ENCODE measurements around the gene GRB10. TPM values are rescaled to one million over a fixed set of nuclear protein-coding genes. Genes with fewer than 3 reads are reported as not detected.
A peak's percentile ranks its signal among the peaks of the same experiment; 100 is the strongest.

GRB10 gene
- total and polyA plus RNA-seq, 3 experiments from 2014 or later = 0.20 to 0.49 (median 0.20) TPM

DNA sequence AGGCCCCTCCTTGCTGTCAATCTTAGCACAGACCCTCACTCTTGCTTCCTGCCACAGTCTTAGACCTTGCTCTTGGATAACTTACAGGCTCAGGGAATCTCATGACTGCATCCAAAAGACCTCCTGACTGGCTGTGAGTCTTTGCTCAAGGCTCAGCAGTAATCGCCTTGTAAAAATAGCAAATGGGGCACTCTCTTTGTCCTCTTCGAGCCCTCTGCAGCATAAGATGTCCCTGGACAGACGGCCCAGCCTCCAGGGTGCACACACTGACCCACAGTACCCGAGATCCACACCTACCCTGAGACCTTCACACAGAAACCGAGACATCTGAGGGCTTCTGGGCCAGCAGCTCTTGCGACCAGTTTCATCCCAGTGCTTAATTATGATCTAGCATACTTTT is 151.6 kb downstream of the GRB10 start:
- H3K36me3 Mint-ChIP-seq = peaks cover 0 to 12% (median 0%) of the 10 kb centered on the region in 3 donors
- Histone ChIP-seq H3K4me3 (ENCODE audit: low read length) (no peak overlapping the region), H3K27ac (ENCODE audit: low read depth, low read length) (no peak overlapping the region), H3K4me1 (ENCODE audit: insufficient read depth, low read length) (no peaks in the 10 kb centered on the region), H3K27me3 (ENCODE audit: insufficient read depth, low read length, poor library complexity, severe bottlenecking) (no peaks in the 10 kb centered on the region), H3K9me3 (ENCODE audit: low read length) (no peaks in the 10 kb centered on the region), H3K36me3 (ENCODE audit: insufficient read depth, low read length) (no peaks in the 10 kb centered on the region)
- H3K4me3 Mint-ChIP-seq = no peak overlapping the region
- H3K4me1 Mint-ChIP-seq = peaks cover 0 to 5% (median 3%) of the 10 kb centered on the region in 3 donors
- POLR2A ChIA-PET = interaction anchor here (1.0 kb wide), 1 partner anchor 21 kb away, joined by 4 read pairs; no protein-coding TSS in a partner anchor
- peaks cover 18 to 42% of the 10 kb centered on the region in 2 donors for H3K27me3 Mint-ChIP-seq
- DNase-seq = no peak
- peaks cover 0 to 3% (median 0%) of the 10 kb centered on the region in 5 donors for H3K9me3 Mint-ChIP-seq
- peak overlapping the region in 1 of 8 donors; percentile 16 for H3K27ac Mint-ChIP-seq
- CTCF ChIA-PET = interaction anchor here (0.9 to 3.8 kb wide), 6 partner anchors 13 to 538 kb away, joined by 4 to 27 read pairs (median 10); partner anchors contain the start of gene ZPBP

- Histone ChIP-seq H3K27ac (ENCODE audit: low read depth, low read length) (no peak overlapping the region), H3K4me3 (ENCODE audit: low read length) (no peak overlapping the region), H3K4me1 (ENCODE audit: insufficient read depth, low read length) (no peaks in the 10 kb centered on the region), H3K36me3 (ENCODE audit: insufficient read depth, low read length) (no peaks in the 10 kb centered on the region), H3K27me3 (ENCODE audit: insufficient read depth, low read length, poor library complexity, severe bottlenecking) (no peaks in the 10 kb centered on the region), H3K9me3 (ENCODE audit: low read length) (no peaks in the 10 kb centered on the region)
- ChIA-PET CTCF (interaction anchor here (0.8 to 3.5 kb wide), 4 partner anchors 11 to 161 kb away, joined by 3 to 9 read pairs (median 6); no protein-coding TSS in a partner anchor), POLR2A (no interaction called here)
- Mint-ChIP-seq H3K36me3 (peaks cover 0 to 6% (median 0%) of the 10 kb centered on the region in 3 donors), H3K27me3 (peaks cover 18 to 46% of the 10 kb centered on the region in 2 donors), H3K4me3 (no peak overlapping the region), H3K9me3 (no peaks in the 10 kb centered on the region), H3K27ac (peak overlapping the region in 2 of 8 donors; percentile 34 to 38), H3K4me1 (peaks cover 0 to 5% (median 3%) of the 10 kb centered on the region in 3 donors)
- no peak for DNase-seq
Observed at GRCh38 chr7:50629238-50629901, 153.3 kb downstream of the GRB10 start.

DNA sequence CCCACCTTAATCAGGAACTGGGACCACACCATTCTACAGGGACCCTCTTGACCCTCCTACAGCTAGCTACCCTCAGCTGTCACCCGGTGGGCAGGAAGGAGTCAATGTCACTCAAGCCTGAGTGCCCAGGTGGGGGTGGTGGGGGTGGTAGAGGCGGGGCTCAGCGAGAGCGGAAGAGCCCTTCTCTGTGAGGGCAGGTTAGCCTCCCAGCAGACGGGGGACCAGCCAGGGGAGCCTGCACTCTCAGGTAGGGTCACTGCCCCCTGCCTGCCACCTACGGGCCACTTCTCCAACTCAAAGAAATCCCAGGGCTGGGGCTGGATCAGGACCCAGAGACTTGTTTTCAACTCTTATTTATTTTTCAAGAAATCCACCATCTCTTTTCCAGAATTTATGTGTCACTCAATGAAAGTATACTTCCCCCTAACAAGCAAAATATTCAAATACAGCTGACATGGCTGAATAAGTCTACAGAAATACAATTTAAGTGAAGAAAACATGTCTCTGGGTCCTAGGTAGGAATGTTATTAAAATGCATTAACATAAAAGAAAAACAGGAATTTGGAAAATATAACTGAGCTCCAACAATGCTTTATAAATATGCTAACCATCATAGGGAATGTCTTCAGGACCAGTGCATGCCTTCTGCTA is 154.1 kb downstream of the GRB10 start:
- DNase-seq = no peak
- H3K27me3 Mint-ChIP-seq = peaks cover 18 to 43% of the 10 kb centered on the region in 2 donors
- H3K36me3 Mint-ChIP-seq = peaks cover 0 to 3% (median 0%) of the 10 kb centered on the region in 3 donors
- no peak overlapping the region for H3K4me3 Mint-ChIP-seq
- no peaks in the 10 kb centered on the region for H3K9me3 ChIP-seq (ENCODE audit: low read length)
- H3K27ac ChIP-seq (ENCODE audit: low read depth, low read length) = no peak overlapping the region
- no peaks in the 10 kb centered on the region for H3K27me3 ChIP-seq (ENCODE audit: insufficient read depth, low read length, poor library complexity, severe bottlenecking)
- ChIA-PET CTCF (interaction anchor here (1.3 to 3.5 kb wide), 2 partner anchors 10 to 161 kb away, joined by 8 to 9 read pairs; no protein-coding TSS in a partner anchor), POLR2A (interaction anchor here (0.7 kb wide), 1 partner anchor 535 kb away, joined by 3 read pairs; no protein-coding TSS in a partner anchor)
- no peaks in the 10 kb centered on the region for H3K9me3 Mint-ChIP-seq
- H3K4me3 ChIP-seq (ENCODE audit: low read length) = no peak overlapping the region
- peak overlapping the region in 1 of 8 donors; percentile 34 for H3K27ac Mint-ChIP-seq
- no peaks in the 10 kb centered on the region for H3K36me3 ChIP-seq (ENCODE audit: insufficient read depth, low read length)
- no peaks in the 10 kb centered on the region for H3K4me1 ChIP-seq (ENCODE audit: insufficient read depth, low read length)
- peaks cover 0 to 5% (median 3%) of the 10 kb centered on the region in 3 donors for H3K4me1 Mint-ChIP-seq

DNA sequence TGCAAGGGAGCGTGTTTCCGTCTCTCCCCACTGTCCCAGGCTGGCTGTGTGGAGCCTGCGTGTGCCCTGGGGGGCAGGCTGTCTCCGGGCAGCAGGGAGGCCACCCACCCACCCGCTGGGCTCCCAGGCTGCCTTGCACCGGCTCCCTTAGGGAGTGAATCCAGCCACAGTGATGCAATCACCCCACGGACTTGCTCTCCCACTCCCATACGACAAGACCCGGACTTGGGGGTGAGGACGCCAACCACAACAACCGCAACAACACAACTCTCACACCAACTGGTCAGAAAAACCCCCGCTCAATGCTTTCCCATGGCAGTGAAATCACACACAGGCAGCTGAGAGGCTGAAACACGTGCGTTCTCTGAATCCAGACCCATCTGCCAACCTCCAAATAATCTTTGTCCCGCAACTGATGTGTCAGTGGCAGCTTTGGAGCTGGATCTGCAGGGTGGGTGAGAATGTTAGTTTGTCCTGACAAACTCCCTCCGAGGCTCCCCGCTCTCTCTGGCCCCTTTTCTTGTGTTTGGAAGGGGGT is 154.8 kb downstream of the GRB10 start:
- no peaks in the 10 kb centered on the region for H3K9me3 Mint-ChIP-seq
- CTCF ChIA-PET = no interaction called here
- Histone ChIP-seq H3K36me3 (ENCODE audit: insufficient read depth, low read length) (no peaks in the 10 kb centered on the region), H3K4me1 (ENCODE audit: insufficient read depth, low read length) (no peaks in the 10 kb centered on the region), H3K27ac (ENCODE audit: low read depth, low read length) (no peak overlapping the region), H3K4me3 (ENCODE audit: low read length) (no peak overlapping the region), H3K9me3 (ENCODE audit: low read length) (no peaks in the 10 kb centered on the region), H3K27me3 (ENCODE audit: insufficient read depth, low read length, poor library complexity, severe bottlenecking) (no peaks in the 10 kb centered on the region)
- no peaks in the 10 kb centered on the region for H3K36me3 Mint-ChIP-seq
- no peak overlapping the region for H3K27ac Mint-ChIP-seq
- peaks cover 18 to 40% of the 10 kb centered on the region in 2 donors for H3K27me3 Mint-ChIP-seq
- DNase-seq = no peak
- no peak overlapping the region for H3K4me3 Mint-ChIP-seq
- H3K4me1 Mint-ChIP-seq = peaks cover 0 to 2% (median 0%) of the 10 kb centered on the region in 3 donors
- POLR2A ChIA-PET = no interaction called here

DNA sequence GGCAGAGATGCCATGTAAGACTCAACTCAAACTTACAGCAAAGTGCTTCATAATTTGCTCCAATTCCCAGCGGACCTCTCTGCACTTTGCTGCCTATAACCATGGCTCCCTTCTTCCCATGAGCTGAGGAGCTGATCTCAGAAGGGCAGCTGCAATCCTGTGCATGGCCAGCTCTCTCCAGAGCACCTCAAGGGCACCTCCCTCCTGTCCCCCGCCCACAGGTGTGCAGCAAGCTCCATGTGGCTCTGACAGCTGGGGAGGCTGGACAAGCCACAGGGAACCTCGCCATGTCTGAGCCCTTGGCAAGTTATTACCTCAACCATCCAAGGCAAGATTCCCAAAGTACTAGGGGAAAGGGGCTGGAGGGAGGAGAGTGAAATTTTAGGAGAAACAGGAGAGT is 156.4 kb downstream of the GRB10 start:
- no peaks in the 10 kb centered on the region for H3K9me3 Mint-ChIP-seq
- H3K4me3 Mint-ChIP-seq = no peak overlapping the region
- Histone ChIP-seq H3K27me3 (ENCODE audit: insufficient read depth, low read length, poor library complexity, severe bottlenecking) (no peaks in the 10 kb centered on the region), H3K9me3 (ENCODE audit: low read length) (no peaks in the 10 kb centered on the region), H3K4me1 (ENCODE audit: insufficient read depth, low read length) (no peaks in the 10 kb centered on the region), H3K36me3 (ENCODE audit: insufficient read depth, low read length) (no peaks in the 10 kb centered on the region), H3K27ac (ENCODE audit: low read depth, low read length) (no peak overlapping the region), H3K4me3 (ENCODE audit: low read length) (no peak overlapping the region)
- peaks cover 24 to 45% of the 10 kb centered on the region in 2 donors for H3K27me3 Mint-ChIP-seq
- H3K4me1 Mint-ChIP-seq = no peaks in the 10 kb centered on the region
- no peaks in the 10 kb centered on the region for H3K36me3 Mint-ChIP-seq
- ChIA-PET CTCF (interaction anchor here (1.0 kb wide), 1 partner anchor 14 kb away, joined by 3 read pairs; no protein-coding TSS in a partner anchor), POLR2A (no interaction called here)
- H3K27ac Mint-ChIP-seq = peak overlapping the region in 2 of 8 donors; percentile 9 to 46
- no peak for DNase-seq

DNA sequence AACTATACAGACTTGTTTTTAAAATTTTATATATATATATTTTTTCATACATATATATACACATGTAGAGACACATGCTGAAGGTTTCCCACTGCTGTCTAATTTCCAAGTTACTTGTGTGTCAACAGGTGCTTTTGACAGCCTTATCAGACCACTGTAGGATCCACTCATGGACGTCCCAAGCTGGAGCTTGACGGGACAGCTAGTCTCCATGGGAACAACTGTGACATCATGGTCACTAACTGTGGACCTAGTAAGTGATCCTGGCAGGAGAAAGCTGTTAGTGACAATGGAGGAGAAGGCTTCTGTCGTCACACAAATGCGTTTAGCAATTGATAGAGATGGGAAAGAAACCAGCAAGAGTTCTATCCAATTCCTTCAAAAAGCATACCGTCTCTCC is 157.3 kb downstream of the GRB10 start:
- H3K36me3 Mint-ChIP-seq = no peaks in the 10 kb centered on the region
- no peaks in the 10 kb centered on the region for H3K27me3 ChIP-seq (ENCODE audit: insufficient read depth, low read length, poor library complexity, severe bottlenecking)
- H3K9me3 ChIP-seq (ENCODE audit: low read length) = no peaks in the 10 kb centered on the region
- POLR2A ChIA-PET = no interaction called here
- no peak overlapping the region for H3K27ac Mint-ChIP-seq
- no peaks in the 10 kb centered on the region for H3K4me1 ChIP-seq (ENCODE audit: insufficient read depth, low read length)
- H3K4me3 Mint-ChIP-seq = no peak overlapping the region
- CTCF ChIA-PET = interaction anchor here (1.0 kb wide), 1 partner anchor 13 kb away, joined by 3 read pairs; no protein-coding TSS in a partner anchor
- no peak overlapping the region for H3K27ac ChIP-seq (ENCODE audit: low read depth, low read length)
- no peaks in the 10 kb centered on the region for H3K9me3 Mint-ChIP-seq
- H3K27me3 Mint-ChIP-seq = peaks cover 24 to 48% of the 10 kb centered on the region in 2 donors
- no peak for DNase-seq
- H3K4me3 ChIP-seq (ENCODE audit: low read length) = no peak overlapping the region
- H3K36me3 ChIP-seq (ENCODE audit: insufficient read depth, low read length) = no peaks in the 10 kb centered on the region
- no peaks in the 10 kb centered on the region for H3K4me1 Mint-ChIP-seq

GRCh38 chr7:50622821-50623220 is 159.9 kb downstream of the GRB10 start:
- DNase-seq = no peak
- no peaks in the 10 kb centered on the region for H3K27me3 ChIP-seq (ENCODE audit: insufficient read depth, low read length, poor library complexity, severe bottlenecking)
- Mint-ChIP-seq H3K36me3 (no peaks in the 10 kb centered on the region), H3K27me3 (peaks cover 19 to 50% of the 10 kb centered on the region in 2 donors), H3K27ac (no peak overlapping the region), H3K9me3 (no peaks in the 10 kb centered on the region), H3K4me3 (no peak overlapping the region), H3K4me1 (no peaks in the 10 kb centered on the region)
- H3K36me3 ChIP-seq (ENCODE audit: insufficient read depth, low read length) = no peaks in the 10 kb centered on the region
- ChIA-PET CTCF (interaction anchor here (2.5 kb wide), 1 partner anchor 10 kb away, joined by 9 read pairs; no protein-coding TSS in a partner anchor), POLR2A (no interaction called here)
- no peak overlapping the region for H3K27ac ChIP-seq (ENCODE audit: low read depth, low read length)
- H3K9me3 ChIP-seq (ENCODE audit: low read length) = no peaks in the 10 kb centered on the region
- H3K4me3 ChIP-seq (ENCODE audit: low read length) = no peak overlapping the region
- H3K4me1 ChIP-seq (ENCODE audit: insufficient read depth, low read length) = no peaks in the 10 kb centered on the region

All from CD8-positive, alpha-beta memory T cell (primary cell).